GM21447 (cell line): ENCODE measurements around the gene SH3BP4.

Source experiments
- ATAC-seq: cut with Tn5 transposase; IDR thresholded peaks from one replicate; pipeline ENCODE4 v1.9.1; 2021; ENCODE audit not compliant: unreplicated experiment

Gene SH3BP4, protein sequence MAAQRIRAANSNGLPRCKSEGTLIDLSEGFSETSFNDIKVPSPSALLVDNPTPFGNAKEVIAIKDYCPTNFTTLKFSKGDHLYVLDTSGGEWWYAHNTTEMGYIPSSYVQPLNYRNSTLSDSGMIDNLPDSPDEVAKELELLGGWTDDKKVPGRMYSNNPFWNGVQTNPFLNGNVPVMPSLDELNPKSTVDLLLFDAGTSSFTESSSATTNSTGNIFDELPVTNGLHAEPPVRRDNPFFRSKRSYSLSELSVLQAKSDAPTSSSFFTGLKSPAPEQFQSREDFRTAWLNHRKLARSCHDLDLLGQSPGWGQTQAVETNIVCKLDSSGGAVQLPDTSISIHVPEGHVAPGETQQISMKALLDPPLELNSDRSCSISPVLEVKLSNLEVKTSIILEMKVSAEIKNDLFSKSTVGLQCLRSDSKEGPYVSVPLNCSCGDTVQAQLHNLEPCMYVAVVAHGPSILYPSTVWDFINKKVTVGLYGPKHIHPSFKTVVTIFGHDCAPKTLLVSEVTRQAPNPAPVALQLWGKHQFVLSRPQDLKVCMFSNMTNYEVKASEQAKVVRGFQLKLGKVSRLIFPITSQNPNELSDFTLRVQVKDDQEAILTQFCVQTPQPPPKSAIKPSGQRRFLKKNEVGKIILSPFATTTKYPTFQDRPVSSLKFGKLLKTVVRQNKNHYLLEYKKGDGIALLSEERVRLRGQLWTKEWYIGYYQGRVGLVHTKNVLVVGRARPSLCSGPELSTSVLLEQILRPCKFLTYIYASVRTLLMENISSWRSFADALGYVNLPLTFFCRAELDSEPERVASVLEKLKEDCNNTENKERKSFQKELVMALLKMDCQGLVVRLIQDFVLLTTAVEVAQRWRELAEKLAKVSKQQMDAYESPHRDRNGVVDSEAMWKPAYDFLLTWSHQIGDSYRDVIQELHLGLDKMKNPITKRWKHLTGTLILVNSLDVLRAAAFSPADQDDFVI

DNA sequence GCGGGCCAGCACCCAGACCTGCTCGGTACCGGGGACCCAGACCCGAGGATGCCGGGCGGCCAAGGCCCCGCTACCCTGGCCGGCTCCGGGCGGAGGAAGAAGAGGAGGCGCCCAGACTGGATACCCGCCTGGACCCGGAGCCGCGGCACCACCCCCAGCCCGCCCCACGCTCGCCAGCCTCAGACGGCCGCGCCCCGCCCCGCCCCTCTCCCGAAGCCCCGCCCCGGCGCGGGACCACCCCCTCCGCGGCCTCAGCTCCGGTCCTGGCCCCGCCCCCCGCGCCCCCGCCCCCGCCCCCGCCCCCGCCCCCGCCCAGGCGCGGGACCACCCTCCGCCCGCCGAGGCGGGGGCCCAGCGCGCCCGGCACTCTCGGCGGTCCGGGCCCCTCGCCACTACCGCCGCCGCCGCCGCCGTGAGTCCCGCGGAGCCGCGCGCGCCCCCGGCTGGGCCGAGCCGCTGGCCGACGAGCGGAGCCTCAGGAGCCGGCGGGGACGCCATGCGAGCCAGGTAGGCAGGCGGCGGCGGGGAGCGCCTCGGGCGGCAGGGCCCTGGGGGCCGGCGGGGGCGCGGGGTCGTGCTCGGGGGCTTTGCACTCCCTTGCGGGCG, at the start of gene SH3BP4:
SH3BP4 (plus strand) TSS at position 354 of the 606 bp plus-strand sequence. CDS start 82,986 bp downstream, outside the sequence.
- no peak for ATAC-seq

DNA sequence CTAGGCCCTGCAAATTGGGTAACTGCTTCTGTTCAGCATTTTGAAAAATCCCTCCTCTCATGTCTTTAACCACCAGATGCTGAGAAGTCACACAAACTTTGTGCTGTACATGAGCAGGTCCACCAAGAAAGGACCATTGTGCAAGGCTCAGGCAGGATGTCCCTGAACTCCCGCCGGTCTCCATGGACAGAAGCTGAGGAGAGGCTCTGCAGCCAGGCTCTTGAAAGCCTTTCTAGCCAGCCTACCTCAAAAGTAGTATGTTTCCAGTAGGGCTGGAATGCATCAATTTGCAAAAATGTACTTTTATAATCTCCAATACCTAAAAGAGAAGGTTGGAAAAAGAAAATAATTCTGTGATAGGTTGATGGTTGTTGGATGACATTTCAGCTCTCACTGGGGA, 47.0 kb upstream of the SH3BP4 start:
- ATAC-seq, result no peak

DNA sequence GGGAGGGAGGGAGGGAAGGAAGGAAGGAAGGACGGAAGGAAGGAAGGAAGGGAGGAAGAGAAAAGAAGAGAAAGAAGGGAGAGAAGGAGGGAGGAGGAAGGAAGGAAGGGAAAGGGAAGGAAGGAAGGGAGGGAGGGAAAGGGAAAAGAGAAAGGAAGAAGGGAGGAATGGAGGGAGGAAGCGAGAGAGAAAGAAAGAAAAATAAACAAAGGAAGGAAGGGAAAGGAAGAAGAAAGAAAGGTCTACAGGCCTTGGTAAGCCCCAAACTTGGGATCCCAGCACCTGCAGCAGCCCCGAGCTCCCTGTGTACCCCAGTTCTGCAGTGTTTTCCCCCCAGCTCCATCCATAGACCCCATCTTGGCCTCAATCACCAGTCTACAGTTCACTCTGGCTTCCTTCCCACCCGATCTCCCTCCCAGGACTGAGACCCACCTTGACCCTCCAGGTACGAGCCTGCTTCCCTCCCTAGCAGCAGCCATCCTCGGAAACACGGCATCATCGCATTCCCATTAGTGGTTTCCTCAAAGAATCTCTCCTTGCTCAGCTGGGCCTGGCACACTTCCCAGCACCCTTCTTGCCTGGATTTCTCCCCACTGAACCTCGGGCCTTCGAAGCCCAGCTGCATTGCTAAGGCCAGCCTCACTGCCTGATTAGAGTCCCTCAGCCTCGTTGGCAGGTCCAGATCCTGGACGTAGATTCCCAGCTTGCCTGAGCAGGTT, 46.1 kb upstream of the SH3BP4 start:
- no peak for ATAC-seq

DNA sequence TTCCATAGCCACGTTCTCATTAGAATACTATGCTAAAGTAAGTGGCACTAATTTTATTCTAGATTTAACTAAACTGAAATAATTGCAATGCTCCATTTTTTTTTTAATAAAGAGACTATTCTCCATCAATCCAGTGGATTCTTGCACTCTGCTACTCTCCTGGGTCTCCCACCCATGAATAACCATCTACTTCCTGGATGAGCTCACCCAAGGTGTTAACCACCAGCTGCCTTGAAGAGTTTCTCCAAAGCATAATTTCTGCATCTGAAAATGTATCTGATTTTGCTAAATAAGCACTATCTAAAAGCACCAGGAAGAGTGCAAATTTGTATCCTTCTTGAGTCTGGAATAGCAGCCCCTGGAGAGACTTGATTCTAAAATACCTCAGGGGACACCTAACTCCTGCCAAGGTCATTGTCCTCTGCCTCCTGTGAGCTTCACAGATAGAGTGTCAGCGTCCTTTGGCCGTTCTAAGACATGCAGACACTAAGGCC, 41.6 kb upstream of the SH3BP4 start:
- ATAC-seq, result no peak

DNA sequence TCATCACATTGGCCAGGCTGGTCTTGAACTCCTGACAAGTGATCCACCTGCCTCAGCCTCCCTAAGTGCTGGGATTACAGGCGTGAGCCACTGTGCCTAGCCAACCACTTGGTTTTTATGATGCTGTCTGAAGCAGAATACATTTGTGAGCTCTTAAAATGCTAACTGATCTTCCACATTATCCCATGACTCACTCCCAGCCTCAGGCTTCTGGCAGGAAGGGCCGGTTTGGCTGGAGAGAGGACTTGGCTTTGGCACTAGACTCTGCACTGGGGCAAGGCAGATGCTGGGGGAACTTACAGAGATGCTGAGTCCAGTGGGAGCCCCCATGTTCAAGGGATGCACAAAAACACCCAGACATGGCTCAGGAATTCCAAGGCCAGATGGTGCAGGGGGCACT, 40.5 kb upstream of the SH3BP4 start:
- ATAC-seq, result no peak

DNA sequence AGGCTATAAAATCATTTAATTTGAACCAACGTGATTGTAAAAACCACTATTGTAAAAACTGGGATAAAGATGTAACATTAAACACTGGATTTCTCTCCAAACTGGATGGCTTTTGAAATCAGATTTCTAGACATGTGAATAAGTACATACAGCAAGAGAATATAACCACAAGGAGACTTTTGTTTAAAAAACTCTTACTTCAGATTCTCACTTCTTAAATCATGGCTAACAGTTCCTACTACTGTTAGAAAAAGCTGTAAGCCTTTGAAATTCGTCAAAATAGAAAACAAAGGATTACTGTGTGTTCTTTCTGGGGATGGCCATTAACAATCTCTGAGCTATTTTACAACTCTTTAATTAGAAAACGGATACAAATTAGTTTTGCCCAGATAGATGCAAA, 39.4 kb upstream of the SH3BP4 start:
- no peak for ATAC-seq

DNA sequence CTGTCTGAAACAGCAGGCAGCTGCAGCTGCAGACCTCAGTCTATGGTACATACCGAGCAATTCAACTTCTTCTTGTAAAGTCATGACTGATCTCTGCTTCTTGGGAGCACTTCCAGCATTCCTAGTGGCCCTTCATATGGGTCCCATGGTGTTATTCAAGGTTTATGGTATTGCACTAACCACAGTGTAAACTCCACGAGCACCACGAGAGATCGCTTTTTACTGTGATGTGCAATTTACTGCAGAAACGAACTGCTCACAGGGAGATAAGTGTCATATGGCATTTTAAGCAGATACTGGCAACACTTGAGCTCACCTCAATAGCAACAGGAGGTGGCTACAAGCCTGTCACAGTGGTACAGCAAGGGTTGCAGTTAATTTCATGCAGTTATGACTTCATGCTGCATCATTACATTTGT, 38.6 kb upstream of the SH3BP4 start:
- ATAC-seq, result no peak

DNA sequence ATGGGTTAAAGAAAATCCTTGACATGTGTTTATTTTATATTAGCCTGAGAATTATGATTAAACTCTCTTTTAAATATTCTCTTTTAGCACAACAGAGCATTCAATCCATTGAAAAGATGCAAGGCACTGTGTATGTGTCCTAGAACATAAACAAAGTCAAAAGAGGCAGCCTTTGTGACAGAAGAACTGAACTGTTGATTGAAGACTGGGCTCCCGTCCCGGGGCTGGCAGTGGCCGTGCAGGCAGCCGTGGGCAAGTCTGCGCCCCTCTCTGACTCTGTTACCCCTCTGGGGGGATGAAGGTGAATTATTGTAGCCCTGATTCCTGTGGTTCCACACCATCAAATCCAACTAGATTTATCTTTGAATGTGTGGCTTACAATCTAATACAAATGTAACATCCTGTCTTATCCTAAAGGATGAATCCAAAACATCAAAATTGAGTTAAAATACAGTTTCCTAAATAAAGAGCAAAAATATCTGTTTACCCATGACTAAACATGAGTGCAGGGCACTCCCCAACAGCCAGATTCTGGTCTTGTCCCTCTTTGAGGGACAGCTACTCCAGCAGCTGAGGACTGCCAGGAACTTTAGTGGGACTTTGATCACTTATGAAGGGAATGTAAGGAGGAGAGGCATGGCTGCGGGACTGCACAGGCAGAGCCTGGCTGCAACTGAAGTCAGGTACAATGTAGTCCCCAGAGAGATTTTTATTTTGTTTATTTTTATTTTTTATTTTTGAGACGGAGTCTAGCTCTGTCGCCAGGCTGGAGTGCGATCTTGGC, 37.3 kb upstream of the SH3BP4 start:
- no peak for ATAC-seq

DNA sequence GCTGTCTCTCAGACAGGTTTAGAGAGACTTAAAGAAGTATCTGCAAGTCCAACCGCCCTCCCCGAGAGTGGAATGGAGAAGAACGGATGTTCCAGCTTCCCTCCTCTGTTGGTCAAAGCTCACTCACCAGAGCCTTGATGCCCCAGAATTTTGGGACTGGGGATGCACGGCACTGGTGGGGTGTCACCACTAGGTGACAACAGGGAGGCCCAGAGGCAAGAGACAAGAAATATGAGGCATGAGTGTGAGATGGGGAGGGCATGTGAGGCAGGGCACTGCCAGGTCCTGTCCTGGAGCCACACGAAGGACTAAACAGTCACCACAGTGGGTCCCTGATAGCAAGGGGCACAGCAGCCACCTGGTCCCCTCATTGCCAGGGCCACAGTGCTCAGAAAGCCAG, 35.1 kb upstream of the SH3BP4 start:
- no peak for ATAC-seq

DNA sequence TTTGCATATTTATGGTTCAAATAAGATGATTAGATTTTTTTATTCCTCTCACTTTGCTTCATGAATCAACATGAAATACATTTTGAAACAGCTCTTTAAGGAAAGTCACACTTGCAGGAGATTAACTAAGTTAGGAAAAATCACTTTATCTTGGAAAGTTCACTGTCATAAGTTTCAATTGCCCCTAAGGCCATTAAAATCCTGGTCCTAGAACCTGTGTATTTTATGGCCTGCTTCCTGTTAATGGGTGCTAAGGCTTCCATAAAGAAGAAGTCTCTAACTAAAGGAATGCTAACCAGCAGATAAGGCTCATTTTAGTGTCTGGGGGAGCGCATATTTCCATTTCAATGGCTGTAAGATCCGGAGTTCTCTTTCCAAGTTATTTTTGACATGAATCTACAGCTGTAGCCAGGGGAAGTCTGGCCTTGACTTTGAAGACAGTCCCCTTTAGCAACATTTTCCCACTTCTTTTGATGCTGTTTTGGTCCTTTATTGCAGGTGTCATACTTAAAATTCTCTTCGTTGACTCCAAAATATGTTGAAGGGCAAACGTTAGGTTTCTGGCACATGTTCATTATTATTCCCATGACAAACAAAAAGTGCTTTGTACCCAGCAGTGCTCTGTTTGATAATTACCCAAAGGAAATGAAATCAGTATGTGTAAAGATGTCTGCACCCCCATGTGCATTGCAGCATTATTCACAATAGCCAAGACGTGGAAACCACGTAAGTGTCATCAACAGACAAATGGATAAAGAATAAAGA, 34.4 kb upstream of the SH3BP4 start:
- ATAC-seq, result no peak

DNA sequence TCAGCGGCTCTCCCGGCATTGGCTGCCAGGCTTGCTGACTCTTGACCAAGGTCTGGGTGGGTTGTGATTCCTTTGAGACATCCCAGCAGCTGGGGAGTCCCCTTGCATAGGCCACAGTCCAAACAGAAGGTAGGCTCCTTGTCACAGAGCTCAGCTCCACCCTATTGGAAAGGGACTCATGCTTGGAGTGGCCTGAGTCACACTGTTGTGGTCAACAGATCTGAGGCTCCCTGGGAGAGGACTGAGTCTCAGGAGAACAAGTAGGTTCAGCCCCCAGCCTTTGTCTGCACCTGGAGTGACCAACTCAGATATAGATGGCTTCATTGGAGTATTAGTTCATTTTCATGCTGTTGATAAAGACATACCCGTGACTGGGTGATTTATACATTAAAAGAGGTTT, 32.1 kb upstream of the SH3BP4 start:
- no peak for ATAC-seq

DNA sequence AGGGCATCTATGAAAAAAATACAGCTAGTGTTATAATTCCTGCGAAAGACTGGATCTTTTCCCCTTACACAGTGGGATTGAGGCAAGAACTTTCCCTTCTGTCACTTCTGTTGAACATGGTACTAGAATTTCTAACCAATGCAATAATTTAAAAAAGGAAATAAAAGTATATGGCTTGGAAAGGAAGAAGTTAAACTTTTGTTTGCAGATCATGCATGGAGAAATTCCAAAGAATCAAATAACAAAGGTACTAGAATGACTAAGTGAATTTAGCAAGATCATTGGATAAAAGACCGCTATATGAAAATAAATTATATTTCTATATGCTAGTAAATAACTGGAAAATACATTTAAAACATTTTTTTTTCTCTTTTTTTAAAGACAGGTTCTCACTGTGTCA, 31.0 kb upstream of the SH3BP4 start:
- no peak for ATAC-seq

DNA sequence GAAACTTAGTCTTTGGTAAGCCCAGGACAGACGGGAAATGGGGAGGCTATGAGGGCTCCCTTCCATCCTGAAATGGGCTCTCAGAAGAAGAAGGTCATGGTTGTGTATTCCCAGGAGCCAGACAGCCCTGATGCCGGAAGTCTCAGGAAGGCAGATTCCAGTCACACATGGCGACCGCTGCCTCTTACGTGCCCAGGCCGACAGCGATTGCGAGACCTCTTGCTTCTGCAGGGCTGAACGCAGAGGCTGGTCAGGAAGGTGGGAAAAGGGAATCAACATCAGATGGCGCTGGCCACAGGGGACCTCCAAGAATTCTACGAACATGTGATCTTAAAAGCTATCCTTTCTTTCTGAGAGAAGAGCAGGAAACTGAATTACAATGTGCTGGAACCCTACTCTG, 22.8 kb upstream of the SH3BP4 start:
- ATAC-seq, result no peak

DNA sequence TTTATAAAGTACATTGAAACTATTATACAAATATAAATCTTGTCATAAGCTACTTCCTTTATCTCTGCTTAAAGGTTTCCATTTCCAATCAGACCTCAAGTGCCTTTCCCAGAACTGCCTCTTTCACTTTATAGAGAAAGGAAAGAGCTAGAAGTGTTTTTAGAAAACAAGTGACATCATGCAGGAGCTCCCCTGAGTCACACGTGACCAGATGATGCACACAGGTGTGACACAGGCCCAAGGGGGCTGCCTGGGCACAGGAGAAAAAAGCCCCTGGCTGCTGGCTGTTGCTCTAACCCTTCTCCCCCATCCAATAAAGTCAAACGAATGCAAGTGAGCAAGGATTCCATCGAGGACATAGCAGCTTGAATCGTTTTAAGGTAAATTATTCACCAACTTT, 21.4 kb upstream of the SH3BP4 start:
- no peak for ATAC-seq

DNA sequence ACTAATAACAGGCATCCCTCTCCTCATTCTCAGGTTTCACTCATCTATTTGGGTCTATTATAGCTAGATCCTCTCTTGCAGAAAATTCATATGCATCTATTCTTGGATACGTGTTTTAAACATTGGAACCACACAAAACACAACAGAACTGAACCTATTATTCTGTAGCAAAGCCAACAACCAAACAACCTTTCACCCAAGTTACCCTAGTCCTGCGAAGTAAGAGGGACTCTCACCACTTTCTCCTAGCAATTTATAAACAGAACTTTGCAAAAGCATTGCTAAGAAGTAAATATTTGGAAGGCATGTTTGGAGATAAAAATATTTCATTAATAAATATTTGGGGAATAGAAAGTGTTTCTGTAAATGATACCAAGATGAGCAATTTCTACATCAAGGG, 20.4 kb upstream of the SH3BP4 start:
- no peak for ATAC-seq

DNA sequence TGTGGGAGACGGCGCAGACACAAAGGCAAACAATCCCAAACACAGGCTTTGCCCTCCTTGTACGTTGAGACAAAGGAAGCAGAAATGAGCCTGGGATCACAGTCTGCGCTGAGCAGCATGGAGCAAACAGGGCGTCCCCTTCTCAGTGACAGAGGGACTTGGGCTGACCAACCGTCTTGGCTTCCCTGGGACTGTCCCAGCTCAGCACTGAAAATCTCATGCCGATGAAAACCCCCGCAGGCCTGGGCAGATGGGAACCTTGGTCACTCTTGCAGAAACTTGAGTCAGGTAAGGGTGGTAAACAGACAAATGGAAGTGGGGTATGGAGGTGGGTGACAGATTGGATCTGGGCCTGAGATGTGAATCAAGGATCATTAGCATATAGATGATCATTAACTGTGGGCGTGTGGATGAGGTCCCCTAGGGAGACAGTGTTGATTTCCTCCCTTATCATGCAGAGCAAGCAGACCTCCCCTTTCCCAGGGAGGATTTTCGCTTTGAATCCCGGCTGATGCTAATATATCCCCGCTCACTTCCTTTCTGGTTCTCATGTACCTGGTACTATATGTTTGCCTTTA, 19.1 kb upstream of the SH3BP4 start:
- no peak for ATAC-seq

DNA sequence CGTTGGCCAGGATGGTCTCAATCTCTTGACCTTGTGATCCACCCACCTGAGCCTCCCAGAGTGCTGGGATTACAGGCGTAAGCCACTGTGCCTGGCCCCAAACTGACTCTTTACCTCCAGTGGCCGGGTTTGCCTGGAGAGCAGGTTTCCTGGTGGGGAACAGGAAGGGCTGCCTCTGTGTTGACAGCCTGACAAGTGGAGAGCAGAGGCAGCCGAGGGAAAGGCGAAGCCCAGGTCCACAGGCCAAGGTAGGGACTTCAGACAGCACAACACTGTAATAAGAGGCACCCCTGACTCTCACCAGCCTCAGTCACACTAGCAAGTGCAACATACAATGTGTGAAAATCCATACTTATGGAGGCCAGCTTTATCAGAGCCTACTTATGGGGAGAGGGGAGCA, 16.5 kb upstream of the SH3BP4 start:
- ATAC-seq, result no peak

DNA sequence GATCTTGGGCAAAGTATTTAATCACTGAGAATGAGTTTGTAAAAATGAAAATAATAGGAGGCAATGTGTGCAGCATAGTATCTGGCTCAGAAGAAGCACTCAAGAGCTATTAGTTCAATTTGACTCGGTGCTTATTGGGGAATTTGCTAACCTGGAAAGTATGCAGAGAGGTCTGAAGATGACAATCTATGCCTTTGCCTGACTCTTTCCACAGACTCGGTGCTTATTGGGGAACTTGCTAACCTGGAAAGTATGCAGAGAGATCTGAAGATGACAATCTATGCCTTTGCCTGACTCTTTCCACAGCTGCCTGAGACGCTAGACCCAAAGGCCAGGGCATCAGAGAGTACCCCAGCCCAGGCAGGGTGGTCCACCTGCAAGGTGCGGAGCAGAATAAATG, 12.2 kb upstream of the SH3BP4 start:
- no peak for ATAC-seq

DNA sequence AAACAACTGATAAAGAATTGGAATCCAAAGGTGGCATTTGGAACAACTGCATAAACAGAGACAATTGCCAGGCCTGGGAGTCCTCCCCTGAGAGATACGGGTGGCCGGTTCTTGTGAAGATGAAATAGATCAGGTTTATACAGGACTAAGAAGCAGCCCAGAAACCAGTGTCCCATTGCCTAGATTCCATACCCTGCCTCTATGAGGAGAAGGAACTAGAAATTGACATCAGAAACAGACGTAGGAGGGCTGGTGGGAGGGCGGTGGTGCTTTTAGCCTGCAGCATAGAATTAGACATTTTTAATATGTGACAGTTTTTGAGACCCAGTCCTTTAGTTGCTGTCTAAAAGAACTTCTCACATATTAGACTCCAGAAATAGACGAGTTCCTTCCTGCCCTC, 11.8 kb upstream of the SH3BP4 start:
- no peak for ATAC-seq
